Peyer's patch (tissue), 4 donors: ENCODE results near the gene SKIL. TPM values are rescaled to one million over a fixed set of nuclear protein-coding genes. Genes with fewer than 3 reads are reported as not detected.

ENCODE experiments used
- DNase-seq, 3 donors: peaks; one replicate each; pipeline ENCODE4 v3.0.0-alpha.2; 2017 to 2019
- H3K27ac ChIP-seq, 4 donors: fragments of 200-600 bp; sonication (generic); one replicate each; pipeline ENCODE4 v1.5.1; 2016 to 2019
- H3K27me3 ChIP-seq, 2 donors: fragments of 200-600 bp; sonication (generic); one replicate each; pipeline ENCODE4 v1.5.1; 2019
- H3K36me3 ChIP-seq, 3 donors: fragments of 200-600 bp; sonication (generic); one replicate each; pipeline ENCODE4 v1.5.1; 2016 to 2019
- H3K4me1 ChIP-seq, 4 donors: fragments of 200-600 bp; sonication (generic); one replicate each; pipeline ENCODE4 v1.5.1; 2016 to 2019
- H3K4me3 ChIP-seq, 4 donors: fragments of 200-600 bp; sonication (generic); 1 replicate in 3 of 4; 2 replicates in 1 of 4; pipeline ENCODE4 v1.5.1; 2016 to 2019; ENCODE audit warnings: mild to moderate bottlenecking in 1 of 4
- H3K9me3 ChIP-seq, 4 donors: fragments of 200-600 bp; sonication (generic); one replicate each; pipeline ENCODE4 v1.5.1; 2016 to 2019; ENCODE audit warnings: mild to moderate bottlenecking in 1 of 4
- CTCF ChIP-seq, 6 experiments: fragments of 450-650 bp in 4 of 6; fragments of 200-600 bp in 2 of 6; sonication (generic) in 1 of 6; IDR thresholded peaks; one replicate each; pipeline ENCODE4 v1.5.1; 2017 to 2019; ENCODE audit warnings: antibody characterized with exemption in 6 of 6, mild to moderate bottlenecking in 3 of 6, moderate library complexity in 1 of 6
- POLR2A ChIP-seq, 2 donors: fragments of 450-650 bp; IDR thresholded peaks; one replicate each; pipeline ENCODE4 v1.5.1; 2017; ENCODE audit warnings: antibody characterized with exemption in 2 of 2, mild to moderate bottlenecking in 2 of 2, moderate library complexity in 2 of 2
- total RNA-seq, 4 donors: library from RNA; depleted of rRNA; stranded (reverse); fragments of >200 nt; gene quantifications; one replicate each; pipeline ENCODE4 v1.1.0, GENCODE V29; 2016

Gene SKIL
- total RNA-seq, 4 donors from 2014 or later: 22.5 to 78.4 (median 43.5) TPM

GRCh38 chr3:170355738-170356595 lies 1.5 kb upstream of the SKIL start:
- DNase-seq: peak; percentile 51 to 63 (median 61)
- H3K27ac ChIP-seq: peak overlapping the region; percentile 99 to 100 (median 99)
- H3K4me3 ChIP-seq: peak overlapping the region; percentile 78 to 98 (median 90)
- TF ChIP-seq POLR2A (IDR thresholded peaks at IDR 0.05): no peak
- no peak for TF ChIP-seq CTCF (IDR thresholded peaks at IDR 0.05)
- no peaks in the 10 kb centered on the region for H3K27me3 ChIP-seq
- H3K9me3 ChIP-seq: no peaks in the 10 kb centered on the region
- no peaks in the 10 kb centered on the region for H3K36me3 ChIP-seq
- H3K4me1 ChIP-seq: peaks cover 0 to 20% (median 5%) of the 10 kb centered on the region in 4 donors

- H3K9me3 ChIP-seq: no peaks in the 10 kb centered on the region
- peaks cover 0 to 23% (median 5%) of the 10 kb centered on the region in 4 donors for H3K4me1 ChIP-seq
- TF ChIP-seq POLR2A (IDR thresholded peaks at IDR 0.05) (peak in 1 of 2 donors; percentile 36), CTCF (IDR thresholded peaks at IDR 0.05) (no peak)
- peak overlapping the region; percentile 99 to 100 (median 99) for H3K27ac ChIP-seq
- peak; percentile 69 to 90 (median 89) for DNase-seq
- H3K27me3 ChIP-seq: no peaks in the 10 kb centered on the region
- peak overlapping the region; percentile 78 to 98 (median 90) for H3K4me3 ChIP-seq
- no peaks in the 10 kb centered on the region for H3K36me3 ChIP-seq
Measured at GRCh38 chr3:170356596-170357175, 829 bp upstream of the SKIL start.

GRCh38 chr3:170358042-170359010 lies 811 bp downstream of the SKIL start:
- peaks cover 0 to 28% (median 7%) of the 10 kb centered on the region in 4 donors for H3K4me1 ChIP-seq
- no peaks in the 10 kb centered on the region for H3K27me3 ChIP-seq
- no peaks in the 10 kb centered on the region for H3K9me3 ChIP-seq

GRCh38 chr3:170359178-170359704 lies 1.7 kb downstream of the SKIL start:
- Histone ChIP-seq H3K9me3 (no peaks in the 10 kb centered on the region), H3K27ac (peak overlapping the region in 2 of 4 donors; percentile 99 to 100), H3K4me1 (peaks cover 0 to 34% (median 6%) of the 10 kb centered on the region in 4 donors), H3K27me3 (no peaks in the 10 kb centered on the region), H3K4me3 (peak overlapping the region in 3 of 4 donors; percentile 78 to 96 (median 85)), H3K36me3 (peaks cover 0 to 6% (median 0%) of the 10 kb centered on the region in 3 donors)
- no peak for TF ChIP-seq POLR2A (IDR thresholded peaks at IDR 0.05)
- TF ChIP-seq CTCF (IDR thresholded peaks at IDR 0.05): no peak
- no peak for DNase-seq

More at GRCh38 chr3:170358042-170359010, 811 bp downstream of the SKIL start:
- peak; percentile 89 to 94 (median 89) for DNase-seq
- TF ChIP-seq CTCF (IDR thresholded peaks at IDR 0.05) (peak in 4 of 6 experiments; percentile 16 to 49 (median 28)), POLR2A (IDR thresholded peaks at IDR 0.05) (no peak)
- no peaks in the 10 kb centered on the region for H3K36me3 ChIP-seq
- peak overlapping the region; percentile 78 to 98 (median 90) for H3K4me3 ChIP-seq
- peak overlapping the region; percentile 99 to 100 (median 99) for H3K27ac ChIP-seq

- Histone ChIP-seq H3K27me3 (no peaks in the 10 kb centered on the region), H3K27ac (no peak overlapping the region), H3K4me3 (peak overlapping the region in 1 of 4 donors; percentile 2), H3K9me3 (no peaks in the 10 kb centered on the region), H3K4me1 (peaks cover 0 to 30% (median 6%) of the 10 kb centered on the region in 4 donors), H3K36me3 (peaks cover 0 to 6% (median 0%) of the 10 kb centered on the region in 3 donors)
- no peak for DNase-seq
- TF ChIP-seq POLR2A (IDR thresholded peaks at IDR 0.05) (no peak), CTCF (IDR thresholded peaks at IDR 0.05) (no peak)
Measured at GRCh38 chr3:170360466-170360865, 3.0 kb downstream of the SKIL start.
